NCI-H82 (cell line): ENCODE measurements around the gene IGSF21.

Experiments
- DNase-seq: peaks from one replicate; lab custom pipeline; 2025; lab: John Stamatoyannopoulos, UW

IGSF21 gene

DNA sequence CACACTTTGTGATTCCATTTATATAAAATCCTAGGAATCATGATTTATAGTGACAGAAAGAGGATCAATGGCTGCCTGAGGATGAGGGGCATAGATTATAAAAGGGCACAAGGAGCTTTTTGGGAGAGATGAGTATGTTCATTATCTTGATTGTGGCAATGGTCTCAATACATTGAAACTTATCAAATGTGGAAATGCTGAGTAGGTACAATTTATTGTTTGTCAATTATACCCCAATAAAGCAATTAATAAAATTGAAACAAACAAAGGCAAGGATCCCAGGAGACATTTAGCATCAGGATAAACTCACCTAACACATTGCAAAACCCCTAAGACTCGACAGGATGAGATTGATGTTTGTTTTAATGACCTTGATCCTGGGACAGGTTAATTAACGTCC is 220.1 kb downstream of the IGSF21 start:
- no peak for DNase-seq

DNA sequence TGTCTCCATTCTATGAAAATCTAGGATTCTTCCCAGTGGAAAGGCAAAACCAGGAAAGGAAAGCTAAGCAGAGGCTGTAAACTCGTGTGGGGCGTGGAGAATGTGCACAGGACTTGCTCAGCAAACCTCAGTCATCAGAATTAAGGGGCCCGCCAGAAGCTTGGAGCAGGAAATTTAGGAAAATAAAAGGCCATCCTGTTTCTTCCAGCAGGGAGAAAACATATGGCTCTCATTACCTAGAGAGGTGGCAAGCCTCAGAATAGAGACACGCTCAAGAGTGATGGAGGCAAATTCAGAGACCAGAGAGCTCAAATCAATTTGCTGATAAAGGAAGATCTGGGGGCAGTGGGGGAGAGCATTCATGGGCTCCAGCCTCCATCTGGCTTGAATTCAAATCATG is 221.2 kb downstream of the IGSF21 start:
- DNase-seq = no peak

DNA sequence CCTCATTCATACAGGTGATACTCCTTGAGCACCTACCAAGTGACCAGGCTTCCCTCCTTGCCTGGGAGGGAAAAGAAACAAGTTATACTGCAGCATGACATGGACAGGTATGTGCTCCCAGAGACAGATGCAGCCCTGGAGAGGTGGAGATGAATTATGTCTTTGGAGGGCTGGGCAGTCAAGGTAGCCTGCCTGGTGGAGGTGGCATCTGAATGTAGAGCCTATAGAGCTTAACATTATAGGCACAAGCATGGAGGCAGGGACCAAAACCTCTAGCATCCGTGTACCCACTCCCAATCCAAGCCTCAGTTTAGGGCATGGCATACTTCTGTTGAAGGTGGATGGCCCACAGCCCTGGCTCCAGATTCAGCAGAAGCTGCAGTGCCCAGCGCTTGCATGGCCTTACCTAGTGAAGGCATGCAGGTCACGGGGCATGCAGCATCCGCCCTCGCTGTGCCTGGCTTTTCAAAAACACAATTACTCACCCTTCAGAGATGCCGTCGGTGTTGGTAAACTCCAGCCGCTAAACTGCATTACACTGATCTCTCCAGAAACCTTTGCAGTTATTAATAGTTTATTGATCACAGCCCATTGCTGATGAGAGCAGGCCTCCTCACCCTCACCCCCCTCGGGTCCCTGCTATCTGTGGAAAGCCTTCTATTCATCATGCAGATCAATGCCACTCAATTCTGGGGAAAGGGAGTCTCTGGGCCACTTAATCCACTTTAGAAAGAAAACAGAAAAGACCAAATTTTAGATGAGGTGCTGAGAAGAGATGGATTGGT is 222.1 kb downstream of the IGSF21 start:
- DNase-seq = no peak

DNA sequence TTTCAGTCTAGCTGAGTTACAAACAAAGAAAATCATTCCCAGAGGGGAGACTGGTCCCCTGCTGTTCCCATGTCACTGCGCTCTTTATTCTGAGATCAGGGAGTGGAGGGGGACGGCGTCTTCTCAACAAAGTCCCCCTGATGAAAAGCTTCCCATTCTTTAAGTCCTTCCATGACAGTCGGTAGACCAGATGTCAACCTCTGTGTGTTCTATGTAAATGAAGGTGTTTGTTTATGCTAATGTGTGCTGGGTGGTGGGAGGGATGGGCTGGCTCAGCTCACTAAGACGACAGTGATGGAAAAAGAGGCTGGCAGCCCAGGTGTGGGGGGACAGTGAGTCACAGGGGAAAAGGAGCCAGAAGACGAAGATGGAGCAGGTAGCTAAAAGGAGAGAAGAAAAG is 225.0 kb downstream of the IGSF21 start:
- DNase-seq = peak; percentile 20

DNA sequence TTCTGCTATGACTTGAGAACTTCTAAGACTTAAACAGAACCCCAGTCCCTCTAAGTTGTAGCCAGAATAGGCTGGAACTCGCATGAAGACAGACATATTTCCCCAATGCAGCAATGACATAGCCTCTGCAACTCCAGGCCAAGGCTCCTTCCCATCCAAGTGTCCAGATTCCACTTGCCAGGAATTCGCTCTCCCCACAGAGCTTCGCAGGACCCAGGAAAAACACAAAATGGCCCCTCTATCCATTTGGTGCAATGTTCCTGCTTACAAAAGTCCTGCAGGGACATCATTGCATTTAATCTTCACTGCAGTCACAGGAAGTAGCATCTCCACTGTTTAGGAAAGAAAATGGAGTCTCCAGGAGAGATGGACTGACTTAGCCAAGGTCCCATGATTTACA is 225.6 kb downstream of the IGSF21 start:
- no peak for DNase-seq

DNA sequence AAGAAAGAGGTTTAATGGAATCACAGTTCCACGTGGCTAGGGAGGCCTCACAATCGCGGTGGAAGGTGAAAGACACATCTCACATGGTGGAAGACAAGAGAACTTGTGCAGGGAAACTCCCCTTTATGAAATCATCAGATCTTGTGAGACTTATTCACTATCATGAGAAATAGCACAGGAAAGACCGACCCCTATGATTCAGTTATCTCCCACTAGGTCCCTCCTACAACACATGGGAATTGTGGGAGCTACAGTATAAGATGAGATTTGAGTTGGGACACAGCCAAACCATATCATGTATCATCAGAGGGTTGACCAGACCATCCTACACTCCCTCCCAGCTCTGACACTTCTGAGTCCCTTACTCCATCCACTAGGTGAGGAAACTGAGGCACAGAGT is 229.2 kb downstream of the IGSF21 start:
- DNase-seq = no peak

DNA sequence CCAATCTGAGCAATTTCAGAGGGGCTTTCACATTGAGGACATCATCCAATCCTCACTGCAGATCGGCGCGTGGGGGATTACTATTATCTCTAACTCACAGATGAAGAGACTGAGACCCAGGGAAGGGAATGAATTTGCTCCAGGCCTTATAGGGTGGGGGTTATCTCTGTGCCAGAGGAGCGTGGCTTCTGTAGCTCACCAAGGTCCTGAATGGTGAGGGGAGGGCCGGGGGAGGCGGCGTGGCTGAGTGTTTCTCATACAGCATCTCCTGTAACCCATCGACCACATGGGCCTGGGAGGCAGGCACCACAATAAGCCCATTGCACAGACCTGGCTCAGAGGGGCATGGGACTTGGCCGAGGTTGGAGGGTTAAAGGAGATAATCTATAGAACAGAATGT is 230.2 kb downstream of the IGSF21 start:
- DNase-seq = no peak

DNA sequence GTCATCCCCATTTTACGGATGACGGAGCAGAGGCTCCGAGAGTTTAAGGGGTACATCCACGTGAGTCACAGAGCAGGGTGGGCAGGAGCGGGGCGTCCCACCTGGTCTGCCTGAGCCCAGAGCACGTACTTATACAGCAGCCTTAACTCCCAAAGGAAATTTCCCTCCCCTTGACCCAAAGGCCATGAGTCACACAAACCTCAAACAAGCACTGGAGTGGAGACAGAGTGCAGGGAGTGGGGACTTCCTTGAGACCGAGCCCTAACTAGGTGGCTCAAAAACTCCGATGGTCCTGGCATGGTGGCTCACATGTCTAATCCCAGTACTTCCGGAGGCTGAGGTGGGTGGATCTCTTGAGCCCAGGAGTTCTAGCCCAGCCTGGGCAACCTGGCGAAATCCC is 231.6 kb downstream of the IGSF21 start:
- DNase-seq = no peak

DNA sequence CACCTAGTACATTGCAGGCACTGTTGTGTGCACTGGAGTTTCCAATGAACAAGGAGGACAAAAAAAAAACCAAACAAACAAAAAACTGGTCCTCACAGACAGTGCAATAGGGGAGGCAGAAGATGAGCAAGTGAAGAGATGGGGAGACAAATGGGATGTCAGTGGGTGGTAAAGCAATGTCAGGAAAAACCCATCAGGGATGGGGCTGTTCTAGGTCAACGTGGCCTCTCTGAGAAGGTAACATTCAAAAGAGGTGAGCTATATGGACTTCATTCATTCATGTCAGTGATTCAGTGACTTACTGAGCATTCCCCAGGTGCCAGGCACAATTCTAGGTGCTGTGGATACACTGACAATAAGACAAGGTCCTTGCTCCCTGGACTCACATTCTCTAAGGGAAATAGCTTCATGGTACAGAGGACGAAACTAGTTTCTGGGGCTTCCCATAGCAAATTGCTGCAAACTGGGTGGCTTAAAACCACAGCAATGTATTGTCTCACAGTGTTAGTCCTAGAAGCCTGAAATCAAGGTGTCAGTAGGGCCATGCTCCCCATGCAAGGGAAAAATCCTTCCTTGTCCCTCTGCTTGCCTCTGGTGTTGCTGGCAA is 232.7 kb downstream of the IGSF21 start:
- no peak for DNase-seq

DNA sequence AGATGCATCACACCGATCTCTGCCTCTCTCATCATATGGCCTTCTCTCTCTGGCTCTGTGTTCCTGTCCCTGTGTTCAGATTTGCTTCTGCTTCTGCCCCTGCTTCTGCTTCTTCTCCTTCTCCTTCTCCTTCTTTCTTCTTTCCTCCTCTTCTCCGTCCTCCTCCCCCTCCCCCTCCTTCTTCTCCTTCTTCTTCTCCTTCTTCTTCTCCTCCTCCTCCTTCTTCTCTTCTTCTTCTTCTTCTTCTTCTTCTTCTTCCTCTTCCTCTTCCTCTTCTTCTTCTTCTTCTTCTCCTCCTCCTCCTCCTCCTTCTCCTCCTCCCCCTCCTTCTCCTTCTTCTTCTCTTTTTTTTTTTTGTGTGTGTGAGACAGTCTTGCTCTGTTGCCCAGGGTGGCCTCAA is 233.2 kb downstream of the IGSF21 start:
- no peak for DNase-seq

DNA sequence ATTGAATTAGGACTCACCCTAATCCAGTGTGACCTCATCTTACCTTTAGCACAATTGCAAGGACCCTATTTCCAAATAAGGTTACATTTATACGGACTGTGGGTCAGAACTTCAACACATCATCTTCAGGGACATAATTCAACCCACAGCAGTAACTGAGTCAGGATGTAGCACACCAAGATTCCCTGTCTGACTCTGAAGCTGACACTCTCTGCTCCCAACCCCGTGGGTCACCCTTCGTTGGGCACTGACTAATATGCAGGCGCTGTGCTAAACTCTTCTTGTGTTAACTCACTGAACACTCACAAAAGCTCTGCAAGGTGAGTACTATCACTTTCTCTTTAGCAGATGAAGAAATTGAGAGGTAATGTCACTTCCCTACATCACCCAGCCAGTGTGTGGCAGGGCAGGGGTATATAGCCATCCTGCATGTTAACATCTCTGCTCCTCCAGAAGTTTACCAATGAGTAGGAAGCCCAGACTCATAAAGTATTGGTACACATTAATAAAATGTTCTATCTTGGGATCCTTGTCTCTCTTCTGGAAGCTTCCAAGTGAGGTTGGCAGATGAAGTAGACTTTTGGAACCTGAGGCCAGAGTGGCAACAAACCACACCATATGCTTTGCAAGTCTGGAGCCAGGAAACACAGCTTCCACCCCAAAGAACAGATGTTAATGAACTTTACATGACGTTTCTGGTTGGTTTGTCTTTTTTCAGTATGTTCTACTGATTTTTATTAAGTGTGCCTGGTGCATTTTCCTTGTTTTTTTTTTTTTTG is 233.9 kb downstream of the IGSF21 start:
- peak; percentile 30 for DNase-seq

DNA sequence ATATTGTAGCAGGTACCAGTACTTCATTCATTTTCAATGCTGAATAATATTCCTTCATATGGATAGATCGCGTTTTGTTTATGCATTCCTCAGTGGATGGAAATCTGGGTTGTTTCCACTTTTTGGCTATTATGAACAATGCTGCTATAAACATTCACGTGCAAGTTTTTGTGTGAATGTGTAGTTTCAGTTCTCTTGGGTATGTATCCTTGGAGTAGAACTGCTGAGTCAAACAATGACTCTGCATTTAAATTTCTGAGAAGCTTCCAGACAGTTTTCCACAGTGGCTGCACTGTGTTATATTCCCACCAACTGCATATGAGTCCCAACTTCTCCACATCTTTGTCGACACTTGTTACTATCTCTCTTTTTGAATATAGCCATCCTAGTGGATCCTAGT is 235.1 kb downstream of the IGSF21 start:
- DNase-seq = no peak

DNA sequence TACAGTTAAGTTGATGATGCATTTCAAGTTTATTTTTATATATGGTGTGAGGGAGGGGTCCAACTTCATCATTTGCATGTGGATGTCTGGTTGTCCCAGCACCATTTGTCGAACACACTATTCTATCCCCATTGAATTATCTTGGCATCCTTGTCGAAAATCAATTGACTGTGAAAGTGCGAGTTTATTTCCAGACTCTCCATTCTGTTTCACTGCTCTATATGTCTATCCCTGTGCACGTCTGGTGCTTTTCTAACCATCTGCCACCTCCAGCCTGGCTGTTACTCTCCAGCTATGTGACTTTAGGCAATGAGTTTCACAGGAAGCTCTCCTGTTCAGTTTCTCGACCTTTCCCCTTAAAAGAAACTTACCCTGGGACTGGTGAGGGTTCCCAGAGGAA is 236.0 kb downstream of the IGSF21 start:
- DNase-seq = peak; percentile 61

DNA sequence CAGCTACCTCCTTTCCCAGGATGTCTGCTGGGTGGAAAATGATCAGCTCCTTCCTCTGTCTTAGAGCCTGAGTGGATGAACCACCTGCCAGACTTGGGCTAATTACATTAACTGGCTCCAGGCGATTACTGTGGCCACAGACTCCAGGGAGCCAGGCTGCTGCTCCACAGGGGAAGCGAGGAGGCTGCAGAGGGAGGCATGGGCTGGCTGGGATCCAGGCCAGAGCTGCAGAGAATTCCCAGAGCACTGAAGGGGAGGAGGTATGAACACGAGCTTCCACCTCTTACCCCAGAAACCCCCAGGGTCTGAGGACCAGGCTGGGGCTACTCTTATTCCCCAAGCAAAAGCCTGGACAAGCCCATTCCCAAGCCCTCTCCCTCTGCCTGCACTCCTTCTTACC is 237.2 kb downstream of the IGSF21 start:
- peak; percentile 99 for DNase-seq

DNA sequence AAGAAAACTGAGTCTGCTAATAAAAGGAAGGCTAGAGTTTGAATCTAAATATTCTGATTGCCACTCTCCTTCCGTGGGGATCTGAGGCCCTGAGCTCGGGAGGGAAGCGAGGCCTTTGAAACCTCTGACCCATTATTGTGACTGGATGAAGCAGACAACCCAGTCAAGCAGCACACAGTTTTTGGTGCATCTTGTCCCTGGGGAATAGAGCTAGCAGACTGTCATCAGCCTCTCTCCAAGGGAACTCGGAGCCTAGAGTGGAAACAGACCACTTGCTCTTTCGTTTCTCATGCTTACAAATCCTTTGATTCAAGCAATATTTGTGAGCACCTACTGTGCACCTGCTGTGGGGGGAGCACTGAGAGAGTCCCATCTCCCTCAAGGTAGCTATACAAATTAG is 240.0 kb downstream of the IGSF21 start:
- DNase-seq = peak; percentile 48

DNA sequence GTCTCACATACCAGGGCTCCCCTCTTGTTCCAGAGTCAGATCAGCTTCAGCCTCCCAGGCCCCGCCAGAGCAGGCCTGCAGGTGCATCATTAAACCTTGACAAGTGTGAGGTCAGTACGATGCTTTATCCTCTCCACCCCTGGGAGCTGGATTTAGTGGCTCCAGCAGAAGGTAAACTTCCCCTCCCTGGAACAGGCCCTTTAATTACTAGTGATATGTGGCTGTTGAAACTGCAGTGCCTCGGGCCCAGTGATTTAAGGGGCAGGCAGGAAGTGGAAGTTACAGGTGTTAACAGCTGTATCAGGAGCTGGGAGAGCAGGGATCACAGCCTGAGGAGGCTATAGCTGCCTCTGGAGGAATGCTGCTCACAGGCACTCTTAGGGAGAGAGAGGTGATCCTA is 240.8 kb downstream of the IGSF21 start:
- peak; percentile 56 for DNase-seq

DNA sequence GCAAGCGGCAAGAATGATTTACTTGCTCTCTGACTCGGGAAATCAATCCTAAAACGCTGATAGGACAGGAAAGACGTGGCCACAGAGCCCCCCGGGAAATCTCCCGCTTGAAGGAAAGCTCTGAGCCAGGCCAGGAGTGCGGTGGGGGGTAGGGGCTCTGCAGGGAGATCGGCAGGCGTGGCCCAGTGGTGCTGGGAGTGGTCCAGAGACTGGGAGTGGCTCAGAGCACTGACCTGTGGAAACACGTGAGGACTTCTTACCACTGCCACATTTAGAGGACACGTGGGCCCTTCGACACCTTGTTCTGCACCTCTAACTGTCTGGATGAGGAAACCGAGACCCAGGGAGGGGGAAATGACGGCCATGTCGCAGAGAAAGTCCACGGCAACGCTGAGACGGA is 243.1 kb downstream of the IGSF21 start:
- DNase-seq = no peak

DNA sequence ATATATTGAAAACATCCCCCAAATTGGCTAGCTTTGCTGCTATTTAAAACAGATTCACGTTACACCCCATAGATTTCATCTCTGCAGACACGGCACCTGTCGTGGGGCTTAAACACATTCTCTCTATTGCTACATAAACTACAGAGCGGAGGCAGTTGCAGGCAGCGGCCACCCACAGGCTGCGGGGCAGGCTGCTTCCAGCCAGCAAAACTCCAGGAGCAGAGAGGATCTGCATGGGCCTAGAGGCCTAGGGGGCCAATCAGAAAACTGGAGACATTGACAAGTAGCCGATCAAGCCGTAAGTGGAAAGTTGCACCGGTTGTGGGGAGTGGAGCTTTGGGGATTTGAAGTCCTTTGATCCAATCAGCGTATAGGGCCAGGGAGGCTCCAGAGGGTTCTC is 244.1 kb downstream of the IGSF21 start:
- DNase-seq = peak; percentile 87

DNA sequence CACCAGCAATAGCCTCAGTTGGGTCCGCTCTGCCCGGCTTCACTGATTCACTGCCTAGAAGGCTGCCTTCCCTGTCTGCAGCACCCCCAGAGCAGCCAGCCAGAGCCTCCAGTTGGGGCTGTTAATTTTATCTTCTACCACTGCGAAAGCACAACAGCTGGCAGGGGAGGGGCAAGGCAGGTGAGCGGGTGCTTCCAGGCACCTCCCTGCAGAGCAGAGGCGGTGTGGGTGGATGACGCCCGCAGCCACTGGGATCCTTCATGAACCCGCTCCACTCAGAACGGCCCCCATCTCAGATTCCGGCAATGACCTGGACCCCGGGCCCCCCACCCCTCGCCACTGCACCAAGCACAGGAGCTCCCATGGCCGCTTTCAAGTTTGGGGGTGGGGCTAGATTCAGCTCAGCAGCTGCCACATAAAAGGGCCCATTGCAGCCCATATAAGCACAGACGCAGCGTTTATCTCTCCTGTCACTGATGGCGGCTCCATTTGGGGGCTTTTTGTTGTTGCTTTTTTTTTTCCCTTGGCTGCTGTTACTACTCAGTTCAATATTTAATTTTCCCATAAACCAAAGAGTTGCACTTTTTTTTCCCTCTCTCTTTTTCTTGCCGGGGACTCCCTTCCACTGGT is 245.2 kb downstream of the IGSF21 start:
- DNase-seq = peak; percentile 81

DNA sequence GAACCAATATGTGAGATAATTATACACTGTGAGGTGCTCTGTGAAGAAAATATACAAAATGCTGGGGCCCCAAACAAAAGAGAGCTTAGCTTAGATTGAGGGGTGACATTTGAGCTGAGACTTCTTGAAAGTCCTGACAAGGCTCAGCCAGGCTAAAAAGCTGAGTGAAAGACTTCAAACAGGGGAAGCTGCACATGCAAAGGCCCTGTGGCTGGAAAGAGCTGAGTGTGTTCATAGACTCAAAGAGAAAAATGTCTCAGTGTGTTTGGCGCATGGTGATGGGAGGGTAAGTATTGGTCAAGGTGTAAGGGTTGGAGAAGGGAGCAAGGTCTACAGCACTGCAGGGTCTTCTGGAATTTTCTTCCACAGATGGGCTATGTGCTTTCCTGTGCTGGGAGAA is 245.9 kb downstream of the IGSF21 start:
- no peak for DNase-seq

DNA sequence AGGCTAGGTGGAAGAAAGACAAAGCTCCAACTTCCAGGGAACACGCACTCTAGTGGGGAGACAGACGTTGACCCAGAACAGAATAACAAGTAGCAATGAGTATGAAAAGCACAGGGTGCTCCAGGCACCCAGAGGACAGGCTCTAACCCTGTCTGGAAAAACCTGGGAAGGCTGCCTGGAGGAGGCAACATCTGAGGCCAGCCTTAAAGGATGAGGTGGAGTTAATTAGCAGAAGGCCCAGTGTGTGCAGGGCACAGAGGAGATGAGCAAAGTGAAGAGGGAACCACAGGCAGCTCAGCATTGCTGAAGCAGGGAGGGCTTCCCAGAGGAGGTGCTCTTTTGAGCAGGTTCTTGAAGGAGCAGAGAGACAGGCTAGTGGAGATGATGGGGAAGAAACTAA is 246.4 kb downstream of the IGSF21 start:
- DNase-seq = no peak

DNA sequence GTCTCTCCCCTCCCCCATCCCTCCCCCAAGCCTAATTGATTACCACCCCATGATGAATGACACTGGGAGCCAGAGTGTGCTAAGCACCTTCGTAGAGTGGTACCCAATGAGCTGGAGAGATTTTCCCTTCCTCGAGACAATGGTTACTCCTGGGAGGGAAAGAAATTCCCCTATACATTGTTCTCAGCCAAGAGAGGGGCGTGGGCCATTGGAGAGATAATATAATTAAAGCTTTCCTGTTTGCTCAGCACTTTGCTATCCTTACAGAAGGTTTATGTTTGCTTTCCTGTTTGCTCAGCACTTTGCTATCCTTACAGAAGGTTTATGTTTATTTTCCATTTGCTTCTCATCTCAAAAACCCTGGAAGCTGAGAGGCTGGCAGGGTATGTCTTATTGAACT is 247.0 kb downstream of the IGSF21 start:
- DNase-seq = no peak
